GM21381 (cell line): Measurements from ENCODE around the gene MINPP1.

Source experiments
- ATAC-seq: cut with Tn5 transposase; IDR thresholded peaks from one replicate; pipeline ENCODE4 v1.9.1; 2021; ENCODE audit warnings: mild to moderate bottlenecking, moderate library complexity; ENCODE audit not compliant: unreplicated experiment

The MINPP1 gene

DNA sequence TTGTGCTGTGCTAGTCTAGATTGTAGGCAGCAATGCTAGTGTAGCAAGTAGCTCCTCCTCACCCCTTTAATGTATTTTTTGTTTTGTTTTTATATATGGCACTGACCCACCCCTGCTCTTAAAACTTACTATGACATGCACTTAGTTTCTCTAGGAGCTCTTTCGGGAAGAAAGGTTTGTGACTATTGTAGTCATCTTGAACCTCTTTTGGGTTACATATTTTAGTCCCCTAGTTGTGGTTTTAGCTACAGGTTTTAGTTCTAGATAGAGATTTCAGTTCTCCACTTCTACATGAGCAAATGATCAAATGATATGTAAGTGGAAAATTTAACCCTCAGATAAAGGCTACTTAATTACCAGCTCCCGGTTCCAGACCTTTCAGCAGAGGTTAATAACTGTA lies 14.9 kb downstream of the MINPP1 start:
- ATAC-seq, result peak; percentile 74

GRCh38 chr10:87523731-87524130 lies 19.0 kb downstream of the MINPP1 start:
- no peak for ATAC-seq

DNA sequence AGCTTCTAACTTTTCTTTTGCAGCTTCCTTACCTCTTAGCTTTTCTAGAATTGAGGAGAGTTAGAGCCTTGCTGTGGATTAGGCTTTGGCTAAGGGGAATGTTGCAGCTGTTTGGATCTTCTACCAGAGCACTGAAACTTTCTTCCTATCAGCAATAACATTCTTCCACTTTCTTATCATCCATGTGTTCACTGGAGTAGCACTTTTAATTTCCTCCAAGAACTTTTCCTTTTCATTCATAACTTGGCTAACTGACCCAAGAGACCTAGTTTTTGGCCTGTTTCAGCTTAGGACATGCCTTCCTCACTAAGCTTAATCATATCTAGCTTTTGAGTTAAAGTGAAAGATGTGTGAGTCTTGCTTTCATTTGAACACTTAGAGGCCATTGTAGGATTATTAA lies 19.6 kb downstream of the MINPP1 start:
- ATAC-seq, result no peak

- ATAC-seq, result no peak
These were observed 27.4 kb downstream of the MINPP1 start for GRCh38 chr10:87531908-87532622.

- no peak for ATAC-seq
These were observed 28.0 kb downstream of the MINPP1 start for GRCh38 chr10:87532696-87533095.

- peak; percentile 63 for ATAC-seq
These were observed 29.6 kb downstream of the MINPP1 start for GRCh38 chr10:87534173-87534858.

DNA sequence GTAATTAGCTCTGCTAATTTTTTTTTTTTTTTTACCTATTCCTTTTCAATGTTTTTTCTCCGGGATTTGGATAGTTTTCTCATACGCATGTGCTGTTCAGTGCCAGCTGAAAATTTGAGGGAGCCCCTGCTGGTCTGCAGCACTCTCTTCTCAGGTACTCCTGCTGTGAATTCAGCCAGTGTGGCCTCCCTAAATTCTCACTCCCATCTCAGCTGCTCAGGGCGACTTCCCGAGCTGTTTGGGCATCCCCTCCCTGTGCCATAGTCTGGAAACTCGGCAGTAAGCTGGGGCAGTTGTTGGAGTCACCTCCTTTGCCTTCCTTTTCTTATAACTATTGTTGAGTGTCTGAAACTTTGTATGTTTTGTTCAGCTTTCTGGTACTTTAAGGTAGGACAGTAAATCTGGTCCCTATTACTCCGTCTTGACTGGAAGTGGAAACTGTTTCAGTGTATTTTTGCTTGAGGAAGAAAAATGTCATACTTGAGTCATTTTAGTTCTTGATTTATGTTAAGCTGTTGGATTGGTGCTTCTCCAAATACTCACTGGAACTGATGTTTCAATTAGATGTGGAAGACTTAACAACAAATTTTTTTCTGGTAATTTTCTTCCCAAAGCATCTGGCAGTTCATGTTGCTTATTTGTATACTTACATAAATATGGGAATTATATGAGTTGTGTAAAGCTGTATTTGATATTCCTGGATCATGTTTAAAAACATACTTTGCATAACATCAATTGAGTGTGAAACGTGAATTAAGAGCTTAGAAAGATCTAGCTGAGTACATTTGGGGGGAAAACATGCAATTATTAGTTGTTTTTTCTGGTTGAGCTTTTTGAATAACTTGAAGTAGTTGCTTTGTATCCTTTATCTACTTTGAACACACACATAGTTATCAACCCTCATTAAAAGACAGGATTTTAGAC lies 33.7 kb downstream of the MINPP1 start:
- no peak for ATAC-seq

GRCh38 chr10:87541114-87541513 lies 36.4 kb downstream of the MINPP1 start:
- ATAC-seq, result no peak

DNA sequence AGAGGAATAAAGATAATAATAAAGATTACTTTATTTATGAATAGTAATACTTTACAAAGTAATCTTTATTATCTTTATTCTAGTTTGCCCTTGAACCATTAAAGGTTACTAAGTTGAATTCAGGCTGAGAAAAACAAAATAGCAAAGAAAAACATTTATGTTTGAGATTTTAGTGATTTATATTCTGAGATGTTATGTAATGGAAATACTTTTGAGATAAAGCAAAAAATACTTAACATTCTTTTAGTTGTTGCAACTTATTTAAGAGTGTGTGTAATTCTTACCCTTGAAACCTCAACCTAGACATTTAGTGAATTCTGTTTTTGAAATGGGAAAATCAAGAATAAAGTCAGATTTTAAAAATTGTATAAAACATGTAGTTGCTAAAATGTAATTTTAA lies 40.0 kb downstream of the MINPP1 start:
- no peak for ATAC-seq

GRCh38 chr10:87545783-87546182 lies 41.1 kb downstream of the MINPP1 start:
- no peak for ATAC-seq

GRCh38 chr10:87546210-87546609 lies 41.5 kb downstream of the MINPP1 start:
- no peak for ATAC-seq

DNA sequence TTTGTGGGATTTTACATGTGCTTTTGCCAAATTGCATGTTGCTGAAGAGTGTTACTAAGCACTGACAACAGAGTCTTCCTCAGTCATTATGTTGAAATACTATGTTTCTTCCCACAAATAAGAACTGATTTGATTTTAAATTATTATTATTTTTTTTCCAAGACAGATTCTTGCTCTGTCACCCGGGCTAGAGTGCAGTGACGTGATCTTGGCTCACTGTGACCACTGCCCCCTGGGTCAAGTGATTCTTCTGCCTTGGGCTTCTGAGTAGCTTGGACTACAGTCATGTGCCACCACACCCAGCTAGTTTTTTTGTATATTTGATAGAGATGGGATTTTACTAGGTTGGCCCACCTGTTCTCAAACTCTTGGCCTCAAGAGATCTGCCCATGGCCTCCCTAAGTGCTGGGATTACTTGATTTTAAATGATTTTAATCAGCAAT lies 42.3 kb downstream of the MINPP1 start:
- no peak for ATAC-seq

GRCh38 chr10:87547734-87548311 lies 43.1 kb downstream of the MINPP1 start:
- ATAC-seq, result no peak

DNA sequence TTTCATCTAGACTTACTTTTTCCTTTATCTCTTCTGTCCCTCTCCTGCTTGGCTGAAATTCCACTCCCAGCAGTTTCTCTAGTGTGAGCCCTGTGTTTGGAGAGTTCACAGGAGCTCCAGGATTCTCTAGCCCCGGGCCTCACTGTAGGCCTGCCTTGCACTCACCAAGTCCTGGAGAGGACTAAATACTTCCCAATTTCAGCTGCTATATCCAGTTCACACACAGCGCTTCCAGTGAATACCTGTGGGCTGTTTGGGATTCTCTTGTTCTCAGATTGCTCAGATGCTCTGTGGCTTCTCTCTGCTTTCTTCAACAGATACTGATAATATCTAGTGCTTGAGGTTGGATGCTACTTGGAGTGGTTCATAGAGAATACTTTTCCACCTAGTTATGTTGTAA lies 46.0 kb downstream of the MINPP1 start:
- ATAC-seq, result no peak

- ATAC-seq, result no peak
These were observed 46.6 kb downstream of the MINPP1 start for GRCh38 chr10:87551326-87551725.

DNA sequence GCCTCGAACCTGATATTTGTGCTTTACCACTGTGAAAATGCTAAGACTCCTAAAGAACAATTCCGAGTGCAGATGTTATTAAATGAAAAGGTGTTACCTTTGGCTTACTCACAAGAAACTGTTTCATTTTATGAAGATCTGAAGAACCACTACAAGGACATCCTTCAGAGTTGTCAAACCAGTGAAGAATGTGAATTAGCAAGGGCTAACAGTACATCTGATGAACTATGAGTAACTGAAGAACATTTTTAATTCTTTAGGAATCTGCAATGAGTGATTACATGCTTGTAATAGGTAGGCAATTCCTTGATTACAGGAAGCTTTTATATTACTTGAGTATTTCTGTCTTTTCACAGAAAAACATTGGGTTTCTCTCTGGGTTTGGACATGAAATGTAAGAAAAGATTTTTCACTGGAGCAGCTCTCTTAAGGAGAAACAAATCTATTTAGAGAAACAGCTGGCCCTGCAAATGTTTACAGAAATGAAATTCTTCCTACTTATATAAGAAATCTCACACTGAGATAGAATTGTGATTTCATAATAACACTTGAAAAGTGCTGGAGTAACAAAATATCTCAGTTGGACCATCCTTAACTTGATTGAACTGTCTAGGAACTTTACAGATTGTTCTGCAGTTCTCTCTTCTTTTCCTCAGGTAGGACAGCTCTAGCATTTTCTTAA lies 47.7 kb downstream of the MINPP1 start:
- ATAC-seq, result no peak

- no peak for ATAC-seq
These were observed 52.7 kb downstream of the MINPP1 start for GRCh38 chr10:87557409-87557808.

GRCh38 chr10:87558333-87558732 lies 53.6 kb downstream of the MINPP1 start:
- no peak for ATAC-seq

GRCh38 chr10:87559392-87559791 lies 54.7 kb downstream of the MINPP1 start:
- ATAC-seq, result no peak

DNA sequence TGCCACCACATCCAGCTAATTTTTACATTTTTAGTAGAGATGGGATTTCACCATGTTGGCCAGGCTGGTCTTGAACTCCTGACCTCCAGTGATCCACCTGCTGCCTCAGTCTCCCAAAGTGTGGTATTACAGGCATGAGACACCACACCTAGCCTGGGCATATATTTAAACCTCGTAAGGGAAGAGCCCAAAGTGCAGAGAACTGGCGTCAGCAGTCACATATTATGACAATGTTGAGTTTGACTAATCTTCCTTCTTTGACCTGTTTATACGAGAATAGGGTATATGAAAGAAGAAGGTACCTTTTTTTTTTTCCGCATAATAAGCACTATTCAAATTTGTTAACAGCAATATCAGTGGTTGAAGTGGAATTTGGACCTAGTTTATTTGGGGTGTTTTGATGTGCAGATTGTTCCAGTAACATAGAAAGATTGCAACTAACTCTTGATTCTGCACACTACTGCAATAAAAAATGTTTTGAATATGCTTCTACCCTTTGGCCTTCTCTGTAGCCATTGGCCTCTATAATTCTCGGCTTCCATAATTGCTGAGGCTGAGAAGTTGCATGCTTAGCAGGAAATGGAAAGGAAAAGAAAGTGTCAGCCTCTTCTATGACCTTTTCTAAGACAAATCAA lies 55.9 kb downstream of the MINPP1 start:
- no peak for ATAC-seq
